Neural cell (in vitro differentiated cells): Measurements from ENCODE around the gene SUFU.

Experiments used
- CTCF ChIP-seq: fragments of 450-650 bp; IDR thresholded peaks from 2 replicates; pipeline ENCODE4 v1.5.1; 2014; ENCODE audit warnings: antibody characterized with exemption, mild to moderate bottlenecking, moderate library complexity; ENCODE audit not compliant: poor library complexity, severe bottlenecking
- EP300 ChIP-seq: fragments of 450-650 bp; conservative IDR thresholded peaks from 2 replicates; pipeline ENCODE4 v1.6.1; 2014; ENCODE audit warnings: antibody characterized with exemption, mild to moderate bottlenecking, moderate library complexity; ENCODE audit not compliant: poor library complexity, severe bottlenecking
- EZH2 ChIP-seq: fragments of 200-600, 300-800 bp; shearing (Covaris generic), sonication (generic); IDR thresholded peaks from 2 replicates; pipeline ENCODE4 v1.6.1; 2014; ENCODE audit warnings: antibody characterized with exemption, low read length, borderline replicate concordance, mild to moderate bottlenecking; ENCODE audit not compliant: insufficient read depth, poor library complexity, severe bottlenecking
- RAD21 ChIP-seq: fragments of 450-650 bp; conservative IDR thresholded peaks from 2 replicates; pipeline ENCODE4 v1.6.1; 2014; ENCODE audit warnings: antibody characterized with exemption, mild to moderate bottlenecking, moderate library complexity
- REST ChIP-seq: IDR thresholded peaks from 2 replicates; pipeline ENCODE4 v1.6.1; 2012; ENCODE audit warnings: borderline replicate concordance
- SMC3 ChIP-seq: fragments of 450-650 bp; conservative IDR thresholded peaks from 2 replicates; pipeline ENCODE4 v1.6.1; 2014; ENCODE audit warnings: antibody characterized with exemption, mild to moderate bottlenecking, moderate library complexity; ENCODE audit not compliant: poor library complexity
- TAF1 ChIP-seq: IDR thresholded peaks from 2 replicates; pipeline ENCODE4 v1.6.1; 2012; ENCODE audit warnings: low read depth

- TF ChIP-seq CTCF (no peak), EP300 (no peak), TAF1 (no peak), REST (no peak), SMC3 (no peak), RAD21 (no peak), EZH2 (no peak)
These were observed 144.6 kb downstream of the SUFU start for GRCh38 chr10:102648269-102648888.
